ENCODE data around the gene GNAO1.

DNA sequence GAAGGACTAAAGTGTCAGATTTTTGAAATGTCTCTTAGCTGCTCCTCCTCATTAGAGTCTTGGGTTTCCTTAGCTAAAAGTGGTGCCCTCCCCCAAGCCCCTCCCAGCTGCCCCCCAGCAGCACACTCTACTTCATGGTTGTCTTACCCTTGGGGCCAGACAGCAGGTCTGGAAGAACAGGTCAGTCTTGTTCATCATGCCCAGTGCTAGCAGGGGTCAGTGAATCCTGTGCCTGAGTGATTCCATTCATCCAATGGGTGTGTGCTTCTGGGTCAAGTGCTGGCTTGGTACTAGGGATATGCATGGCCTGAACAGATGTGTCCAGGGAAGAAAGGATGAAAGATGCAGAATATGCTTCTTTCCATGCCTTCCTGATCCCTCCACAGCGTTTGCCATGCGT, 93.2 kb downstream of the GNAO1 start:
- TF ChIP-seq EZH2 (IDR thresholded peaks at IDR 0.05) (no peak), EZH2phosphoT487 (IDR thresholded peaks at IDR 0.05) (no peak)
- TF ChIP-seq, protein P1, sequence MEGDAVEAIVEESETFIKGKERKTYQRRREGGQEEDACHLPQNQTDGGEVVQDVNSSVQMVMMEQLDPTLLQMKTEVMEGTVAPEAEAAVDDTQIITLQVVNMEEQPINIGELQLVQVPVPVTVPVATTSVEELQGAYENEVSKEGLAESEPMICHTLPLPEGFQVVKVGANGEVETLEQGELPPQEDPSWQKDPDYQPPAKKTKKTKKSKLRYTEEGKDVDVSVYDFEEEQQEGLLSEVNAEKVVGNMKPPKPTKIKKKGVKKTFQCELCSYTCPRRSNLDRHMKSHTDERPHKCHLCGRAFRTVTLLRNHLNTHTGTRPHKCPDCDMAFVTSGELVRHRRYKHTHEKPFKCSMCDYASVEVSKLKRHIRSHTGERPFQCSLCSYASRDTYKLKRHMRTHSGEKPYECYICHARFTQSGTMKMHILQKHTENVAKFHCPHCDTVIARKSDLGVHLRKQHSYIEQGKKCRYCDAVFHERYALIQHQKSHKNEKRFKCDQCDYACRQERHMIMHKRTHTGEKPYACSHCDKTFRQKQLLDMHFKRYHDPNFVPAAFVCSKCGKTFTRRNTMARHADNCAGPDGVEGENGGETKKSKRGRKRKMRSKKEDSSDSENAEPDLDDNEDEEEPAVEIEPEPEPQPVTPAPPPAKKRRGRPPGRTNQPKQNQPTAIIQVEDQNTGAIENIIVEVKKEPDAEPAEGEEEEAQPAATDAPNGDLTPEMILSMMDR (IDR thresholded peaks at IDR 0.05) = no peak

Data from neural progenitor cell (in vitro differentiated cells).